Measurements from ENCODE around the gene WNT6.

Gene WNT6

GRCh38 chr2:218895326-218895725 lies 35.7 kb downstream of the WNT6 start:
- DNase-seq = no peak

- DNase-seq = no peak
These were observed 36.3 kb downstream of the WNT6 start for GRCh38 chr2:218895759-218896500.

- peak; percentile 90 for DNase-seq
These were observed 37.1 kb downstream of the WNT6 start for GRCh38 chr2:218896501-218897393.

- no peak for DNase-seq
These were observed 37.9 kb downstream of the WNT6 start for GRCh38 chr2:218897394-218898108.

- DNase-seq = peak; percentile 75
These were observed 38.7 kb downstream of the WNT6 start for GRCh38 chr2:218898109-218898878.

GRCh38 chr2:218899147-218899546 lies 39.5 kb downstream of the WNT6 start:
- no peak for DNase-seq

- DNase-seq = no peak
These were observed 42.8 kb downstream of the WNT6 start for GRCh38 chr2:218902427-218902826.

GRCh38 chr2:218904176-218904575 lies 44.6 kb downstream of the WNT6 start:
- DNase-seq = no peak

GRCh38 chr2:218908721-218909619 lies 49.4 kb downstream of the WNT6 start:
- peak; percentile 93 for DNase-seq

- DNase-seq = no peak
These were observed 51.1 kb downstream of the WNT6 start for GRCh38 chr2:218910741-218911140.

GRCh38 chr2:218920504-218920903 lies 60.9 kb downstream of the WNT6 start:
- no peak for DNase-seq

Data from stimulated activated CD4-positive, alpha-beta T cell treated with anti-CD3 and anti-CD28 coated beads, Interleukin-1b, Interleukin-23, amount 100 ng/mL, for 48 hours (primary cell).